Lower leg skin (tissue), 4 donors: ENCODE data around the gene UMODL1. TPM values are rescaled to one million over a fixed set of nuclear protein-coding genes. Genes with fewer than 3 reads are reported as not detected.
"Not testable (repeated sequence)": the region's sequence is repeated elsewhere in the genome, so short reads cannot be mapped to it uniquely, and the experiment has no call there.

Experiments
- DNase-seq, 2 donors: peaks; one replicate each; pipeline ENCODE4 v3.0.0-alpha.2; 2019; ENCODE audit warnings: low spot score in 2 of 2
- H3K4me3 ChIP-seq: fragments of 200-600 bp; sonication (generic); 2 replicates; pipeline ENCODE4 v1.5.1; 2017; ENCODE audit warnings: mild to moderate bottlenecking, low read depth; ENCODE audit not compliant: poor library complexity, severe bottlenecking
- POLR2A ChIP-seq, 2 donors: fragments of 450-650 bp; IDR thresholded peaks; one replicate each; pipeline ENCODE4 v1.6.1; 2016 to 2017; ENCODE audit warnings: antibody characterized with exemption in 2 of 2, mild to moderate bottlenecking in 1 of 2, moderate library complexity in 1 of 2
- WGBS, 2 donors: methylation state at CpG; one replicate each; pipeline ENCODE4 v1.1.5; 2018; 5-methylcytosine and 5-hydroxymethylcytosine counted together
- intact Hi-C: fragments of 100-400 bp; cut with DNase I; formaldehyde crosslinking; loops from one replicate; pipeline ENCODE4 v1.15.0; 2023; ENCODE audit warnings: low total_unique reads
- total RNA-seq, 4 donors: library from RNA; depleted of rRNA; stranded (reverse); fragments of >200 nt; gene quantifications; one replicate each; pipeline ENCODE4 v1.1.0, GENCODE V29; 2016
- TF ChIP-seq, protein P1 (sequence below), 3 donors: fragments of 450-650 bp; IDR thresholded peaks; one replicate each; pipeline ENCODE4 v1.5.1; 2016; ENCODE audit warnings: antibody characterized with exemption in 3 of 3, mild to moderate bottlenecking in 3 of 3, moderate library complexity in 2 of 3

UMODL1 gene
- total RNA-seq, 4 donors from 2014 or later = 0.23 TPM; not detected in 3

DNA sequence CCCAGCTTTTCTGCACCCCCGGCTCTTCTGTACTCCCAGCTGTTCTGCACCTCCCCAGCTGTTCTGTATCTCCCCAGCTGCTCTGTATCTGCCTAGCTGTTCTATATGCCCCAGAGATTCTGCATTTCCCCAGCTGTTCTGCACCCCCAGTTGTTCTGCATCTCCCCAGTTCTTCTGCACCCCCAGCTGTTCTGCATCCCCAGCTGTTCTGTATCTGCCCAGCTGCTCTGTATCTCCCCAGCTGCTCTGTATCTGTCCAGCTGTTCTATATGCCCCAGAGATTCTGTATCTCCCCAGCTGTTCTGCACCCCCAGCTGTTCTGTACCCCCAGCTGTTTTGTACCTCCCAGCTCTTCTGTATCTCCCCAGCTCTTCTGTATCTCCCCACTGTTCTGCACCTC is 41.1 kb downstream of the UMODL1 start:
- TF ChIP-seq, protein P1, sequence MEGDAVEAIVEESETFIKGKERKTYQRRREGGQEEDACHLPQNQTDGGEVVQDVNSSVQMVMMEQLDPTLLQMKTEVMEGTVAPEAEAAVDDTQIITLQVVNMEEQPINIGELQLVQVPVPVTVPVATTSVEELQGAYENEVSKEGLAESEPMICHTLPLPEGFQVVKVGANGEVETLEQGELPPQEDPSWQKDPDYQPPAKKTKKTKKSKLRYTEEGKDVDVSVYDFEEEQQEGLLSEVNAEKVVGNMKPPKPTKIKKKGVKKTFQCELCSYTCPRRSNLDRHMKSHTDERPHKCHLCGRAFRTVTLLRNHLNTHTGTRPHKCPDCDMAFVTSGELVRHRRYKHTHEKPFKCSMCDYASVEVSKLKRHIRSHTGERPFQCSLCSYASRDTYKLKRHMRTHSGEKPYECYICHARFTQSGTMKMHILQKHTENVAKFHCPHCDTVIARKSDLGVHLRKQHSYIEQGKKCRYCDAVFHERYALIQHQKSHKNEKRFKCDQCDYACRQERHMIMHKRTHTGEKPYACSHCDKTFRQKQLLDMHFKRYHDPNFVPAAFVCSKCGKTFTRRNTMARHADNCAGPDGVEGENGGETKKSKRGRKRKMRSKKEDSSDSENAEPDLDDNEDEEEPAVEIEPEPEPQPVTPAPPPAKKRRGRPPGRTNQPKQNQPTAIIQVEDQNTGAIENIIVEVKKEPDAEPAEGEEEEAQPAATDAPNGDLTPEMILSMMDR (IDR thresholded peaks at IDR 0.05) = no peak
- TF ChIP-seq POLR2A (IDR thresholded peaks at IDR 0.05) = no peak
- H3K4me3 ChIP-seq = no peak overlapping the region
- no peak for DNase-seq
- WGBS, 2 donors = 82 to 100% methylated on average over 1 of the region's 1 CpG
- intact Hi-C loops = loop anchor here (10.0 kb wide), 3 partner anchors 167 to 297 kb away; no protein-coding TSS in a partner anchor

DNA sequence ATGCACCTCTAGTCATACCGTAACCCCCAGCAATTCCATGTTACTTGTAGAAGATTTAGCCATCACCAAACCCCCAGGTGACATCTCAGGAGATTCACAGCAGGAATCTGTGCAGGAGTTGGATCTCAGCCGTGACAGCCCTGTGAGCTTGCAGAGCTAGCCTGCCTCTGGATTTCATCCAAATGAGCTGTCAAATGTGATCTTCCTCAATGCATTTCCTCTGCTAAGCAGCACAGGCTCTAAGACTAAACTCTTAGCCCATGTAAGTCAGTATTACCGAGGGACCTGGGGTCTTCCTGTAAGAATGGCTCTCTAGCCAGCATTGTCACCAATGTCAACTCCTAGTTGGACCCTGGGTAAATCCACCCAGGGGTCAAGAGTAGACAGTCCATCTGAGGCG is 41.7 kb downstream of the UMODL1 start:
- WGBS, 2 donors = 56 to 69% methylated on average over 4 of the region's 4 CpGs
- H3K4me3 ChIP-seq = no peak overlapping the region
- intact Hi-C loops = loop anchor here (10.0 kb wide), 3 partner anchors 168 to 298 kb away; no protein-coding TSS in a partner anchor
- TF ChIP-seq POLR2A (IDR thresholded peaks at IDR 0.05) = no peak
- TF ChIP-seq, protein P1 (IDR thresholded peaks at IDR 0.05) = no peak
- no peak for DNase-seq

DNA sequence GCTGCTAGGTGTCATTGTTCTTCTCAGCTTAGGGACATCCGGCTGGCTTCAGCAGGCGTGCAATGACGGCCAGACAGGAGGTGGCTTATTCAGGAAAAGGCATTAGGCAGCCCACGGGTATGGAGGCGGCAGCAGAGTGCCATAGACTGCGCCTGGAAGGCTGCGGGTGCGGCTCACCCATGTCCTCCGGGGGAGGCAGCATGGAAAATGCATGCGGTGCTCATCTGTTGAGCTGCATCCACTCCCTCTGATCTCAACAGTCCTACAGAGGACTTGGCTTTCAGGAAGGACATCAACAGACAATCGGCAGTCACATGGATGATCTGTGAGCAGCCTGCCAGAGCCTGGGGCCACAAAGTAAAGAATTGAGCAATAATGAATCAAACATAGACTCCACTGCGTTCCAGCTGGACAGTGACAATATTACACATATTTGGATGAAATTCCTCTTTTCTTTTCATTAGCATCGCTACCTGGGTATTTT is 42.9 kb downstream of the UMODL1 start:
- H3K4me3 ChIP-seq = no peak overlapping the region
- intact Hi-C loops = loop anchor here (10.0 kb wide), 3 partner anchors 169 to 299 kb away; no protein-coding TSS in a partner anchor
- WGBS, 2 donors = 29 to 31% methylated on average over 13 of the region's 13 CpGs
- peak; percentile 81 to 94 for DNase-seq
- TF ChIP-seq, protein P1 (IDR thresholded peaks at IDR 0.05) = no peak
- TF ChIP-seq POLR2A (IDR thresholded peaks at IDR 0.05) = no peak

DNA sequence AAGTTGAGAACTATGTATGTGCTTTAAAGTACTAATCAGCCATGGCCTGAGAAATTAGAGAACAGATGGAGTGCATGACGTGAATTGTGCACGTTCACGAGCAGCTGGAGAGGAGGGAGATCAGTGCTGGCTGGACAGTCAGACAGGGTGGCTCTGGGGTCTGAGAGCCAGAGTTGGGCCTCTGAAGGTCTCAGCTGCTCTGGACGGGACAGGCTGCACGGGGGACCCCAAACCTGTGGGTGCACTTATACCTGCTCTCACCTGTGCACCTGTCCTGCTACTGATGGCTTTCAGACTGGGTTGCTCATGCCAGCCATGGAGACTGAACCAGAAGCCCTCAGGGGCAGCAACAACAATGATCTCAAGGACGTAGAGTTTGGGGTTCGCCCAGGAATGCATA is 43.5 kb downstream of the UMODL1 start:
- intact Hi-C loops = loop anchor here (10.0 kb wide), 3 partner anchors 170 to 300 kb away; no protein-coding TSS in a partner anchor
- TF ChIP-seq, protein P1 (IDR thresholded peaks at IDR 0.05) = no peak
- no peak for TF ChIP-seq POLR2A (IDR thresholded peaks at IDR 0.05)
- no peak overlapping the region for H3K4me3 ChIP-seq
- DNase-seq = no peak
- 68 to 83% methylated on average over 7 of the region's 7 CpGs for WGBS, 2 donors

DNA sequence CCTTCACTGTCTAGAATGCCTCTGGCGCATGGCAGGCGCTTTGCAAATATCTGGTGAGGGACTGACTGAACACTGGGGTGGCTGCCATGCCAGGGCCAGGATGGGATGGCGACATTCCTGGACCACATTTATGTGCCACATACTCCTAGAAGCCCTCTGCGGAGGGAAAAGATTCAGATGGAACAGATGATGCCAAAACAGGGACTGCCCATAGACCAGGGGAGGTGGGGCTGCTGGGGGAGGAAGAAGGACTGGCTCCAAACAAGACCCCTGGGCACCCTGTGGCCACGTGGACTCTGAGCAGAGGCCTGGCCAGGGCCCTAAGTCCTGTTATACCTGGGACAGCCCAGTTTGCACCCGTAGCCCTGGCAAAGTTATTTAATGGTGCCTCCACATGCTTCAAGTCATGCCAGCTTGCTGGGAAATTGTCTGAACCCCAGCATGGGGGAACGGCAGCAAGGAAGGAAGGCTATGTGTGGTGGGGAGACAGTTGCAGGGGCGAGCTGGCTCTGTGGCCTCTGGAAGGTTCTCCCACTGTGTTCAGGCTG is 44.1 kb downstream of the UMODL1 start:
- no peak for DNase-seq
- intact Hi-C loops = loop anchor here (10.0 kb wide), 3 partner anchors 170 to 300 kb away; no protein-coding TSS in a partner anchor
- 93 to 94% methylated on average over 8 of the region's 8 CpGs for WGBS, 2 donors
- TF ChIP-seq, protein P1 (IDR thresholded peaks at IDR 0.05) = no peak
- no peak for TF ChIP-seq POLR2A (IDR thresholded peaks at IDR 0.05)
- no peak overlapping the region for H3K4me3 ChIP-seq

DNA sequence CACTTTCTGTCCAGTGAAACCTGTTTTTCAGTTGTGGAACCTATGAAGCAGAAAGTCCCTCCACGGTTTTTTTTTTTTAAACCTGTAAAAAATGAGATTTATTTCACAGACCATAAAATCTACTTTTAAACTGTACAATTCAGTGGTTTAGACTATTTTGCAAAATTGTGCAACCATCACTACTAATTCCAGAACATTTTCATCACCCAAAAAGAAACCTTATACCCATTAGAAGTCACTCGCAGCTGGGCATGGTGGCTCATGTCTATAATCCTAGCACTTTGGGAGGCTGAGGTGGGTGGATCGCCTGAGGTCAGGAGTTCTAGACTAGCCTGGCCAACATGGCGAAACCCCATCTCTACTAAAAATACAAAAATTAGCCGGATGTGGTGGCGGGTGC is 45.4 kb downstream of the UMODL1 start:
- not testable (repeated sequence) for DNase-seq, H3K4me3 ChIP-seq
- intact Hi-C loops = loop anchor here (10.0 kb wide), 3 partner anchors 172 to 302 kb away; no protein-coding TSS in a partner anchor
- WGBS, 2 donors = 68 to 82% methylated on average over 6 of the region's 6 CpGs
